Kidney (tissue), 14 donors: ENCODE measurements around the gene TP53BP2. TPM values are rescaled to one million over a fixed set of nuclear protein-coding genes. Genes with fewer than 3 reads are reported as not detected.

Experiments used
- DNase-seq, 5 donors: peaks; one replicate each; pipeline ENCODE4 v3.0.0-alpha.2; 2013 to 2020
- FAIRE-seq: peaks from 2 replicates; lab custom pipeline; 2012; peaks lifted over from hg19 to GRCh38; lab: Jason Lieb, UNC
- H3K27ac ChIP-seq, 2 donors: one replicate each; pipeline ENCODE4 v1.7.0; 2013; ENCODE audit warnings: low read depth in 2 of 2, low read length in 2 of 2, inconsistent platforms in 1 of 2
- H3K27me3 ChIP-seq: one replicate; pipeline ENCODE4 v1.7.1; 2013; ENCODE audit warnings: low read length, inconsistent platforms; ENCODE audit not compliant: control insufficient read depth, insufficient read depth
- H3K36me3 ChIP-seq, 3 donors: one replicate each; pipeline versions ENCODE4 v1.7.0 to v1.7.1; 2013; ENCODE audit warnings: low read length in 3 of 3, control low read depth in 1 of 3, inconsistent platforms in 1 of 3; ENCODE audit not compliant: insufficient read depth in 3 of 3, control insufficient read depth in 2 of 3
- H3K4me1 ChIP-seq, 3 donors: one replicate each; pipeline versions ENCODE4 v1.7.0 to v1.7.1; 2013; ENCODE audit warnings: low read length in 3 of 3, inconsistent platforms in 1 of 3, low read depth in 1 of 3; ENCODE audit not compliant: control insufficient read depth in 2 of 3, insufficient read depth in 2 of 3
- H3K4me3 ChIP-seq, 3 donors: one replicate each; pipeline versions ENCODE4 v1.7.0 to v1.8.1; 2013; ENCODE audit warnings: low read length in 3 of 3, control low read depth in 1 of 3, inconsistent platforms in 1 of 3
- H3K9ac ChIP-seq, 3 donors: one replicate each; pipeline versions ENCODE4 v1.7.0 to v1.7.1; 2013; ENCODE audit warnings: low read length in 3 of 3, control low read depth in 1 of 3, inconsistent platforms in 1 of 3
- H3K9me3 ChIP-seq, 3 donors: one replicate each; pipeline versions ENCODE4 v1.7.0 to v1.7.1; 2013; ENCODE audit warnings: low read length in 3 of 3, control low read depth in 1 of 3, inconsistent platforms in 1 of 3; ENCODE audit not compliant: control insufficient read depth in 2 of 3, insufficient read depth in 1 of 3
- CTCF ChIP-seq: IDR thresholded peaks from 3 replicates; pipeline ENCODE4 v1.5.1; 2012; ENCODE audit warnings: mild to moderate bottlenecking, moderate library complexity, borderline replicate concordance; ENCODE audit not compliant: insufficient read depth; ENCODE audit errors: extremely low read depth
- intact Hi-C: fragments of 100-400 bp; cut with DNase I; formaldehyde crosslinking; loops from one replicate; pipeline ENCODE4 v1.11.1; 2022
- polyA plus RNA-seq: library from polyadenylated mRNA; stranded (reverse); fragments of 350-450 nt; fragmentation: Illumina TruSeq; extraction: RNeasy Lipid Tissue Mini Kit (QIAGEN cat#74804); gene quantifications from one replicate; pipeline ENCODE4 v1.2.3, GENCODE V29; 2014; ENCODE audit warnings: low read depth, low replicate concordance; ENCODE audit not compliant: insufficient read depth
- total RNA-seq: library from RNA; stranded (reverse); fragmentation: NEBNext Ultra II Directional; extraction: Animal tissue kit (Norgen Biotek cat#: 25700); gene quantifications from one replicate; pipeline ENCODE4 v1.2.1, GENCODE V29; 2021
- donor health status: control.
- donor health status: control.
- donor health status: control.
- donor health status: control.
- donor health status: control.
- donor health status: DM: yes; HTN: yes; CAD: no.
- donor health status: Normal renal cell carcinoma (clear cell type).

Gene TP53BP2
- total and polyA plus RNA-seq, 2 donors from 2014 or later, result 10.3 to 45.9 TPM

DNA sequence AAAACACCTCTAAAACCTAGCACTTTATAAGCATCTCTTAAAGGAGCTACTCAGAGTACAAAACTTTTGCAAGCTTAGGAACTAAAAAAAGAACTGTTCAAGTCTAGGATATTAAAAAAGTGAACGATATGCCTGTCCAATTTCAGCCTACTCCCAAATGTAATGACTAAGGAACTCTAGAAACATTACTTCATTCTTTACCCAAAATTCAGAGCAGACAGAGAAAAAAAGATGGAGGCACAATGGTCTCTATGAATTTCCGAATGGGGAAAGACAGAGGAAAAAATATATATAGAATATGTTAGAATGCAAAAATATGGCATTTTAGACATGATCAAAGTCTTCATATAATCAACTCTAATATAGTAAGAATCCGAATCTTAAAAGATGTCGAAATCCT is 61.2 kb downstream of the TP53BP2 start:
- Histone ChIP-seq H3K27me3 (no peaks in the 10 kb centered on the region), H3K4me3 (no peak overlapping the region), H3K4me1 (no peaks in the 10 kb centered on the region), H3K27ac (no peak overlapping the region), H3K9me3 (no peaks in the 10 kb centered on the region), H3K36me3 (peaks cover 5 to 28% (median 10%) of the 10 kb centered on the region in 3 donors), H3K9ac (no peak overlapping the region)
- FAIRE-seq (no peak), DNase-seq (no peak)
- intact Hi-C loops, result no loop called here
- no peak for TF ChIP-seq CTCF

- Histone ChIP-seq H3K4me3 (no peak overlapping the region), H3K4me1 (no peaks in the 10 kb centered on the region), H3K27me3 (no peaks in the 10 kb centered on the region), H3K27ac (no peak overlapping the region), H3K36me3 (peaks cover 5 to 28% (median 10%) of the 10 kb centered on the region in 3 donors), H3K9ac (no peak overlapping the region), H3K9me3 (no peaks in the 10 kb centered on the region)
- TF ChIP-seq CTCF, result no peak
- FAIRE-seq, result no peak
- intact Hi-C loops, result no loop called here
- DNase-seq, result no peak
These were observed 62.1 kb downstream of the TP53BP2 start for GRCh38 chr1:223783676-223784075.

- DNase-seq (peak in 2 of 5 donors; percentile 13 to 34), FAIRE-seq (no peak)
- intact Hi-C loops, result no loop called here
- H3K27ac ChIP-seq, result no peak overlapping the region
- TF ChIP-seq CTCF, result no peak
- peaks cover 13 to 40% (median 24%) of the 10 kb centered on the region in 3 donors for H3K36me3 ChIP-seq
- H3K4me3 ChIP-seq, result no peak overlapping the region
- no peak overlapping the region for H3K9ac ChIP-seq
- no peaks in the 10 kb centered on the region for H3K27me3 ChIP-seq
- H3K9me3 ChIP-seq, result no peaks in the 10 kb centered on the region
- H3K4me1 ChIP-seq, result no peaks in the 10 kb centered on the region
These were observed 64.8 kb downstream of the TP53BP2 start for GRCh38 chr1:223780949-223781348.

DNA sequence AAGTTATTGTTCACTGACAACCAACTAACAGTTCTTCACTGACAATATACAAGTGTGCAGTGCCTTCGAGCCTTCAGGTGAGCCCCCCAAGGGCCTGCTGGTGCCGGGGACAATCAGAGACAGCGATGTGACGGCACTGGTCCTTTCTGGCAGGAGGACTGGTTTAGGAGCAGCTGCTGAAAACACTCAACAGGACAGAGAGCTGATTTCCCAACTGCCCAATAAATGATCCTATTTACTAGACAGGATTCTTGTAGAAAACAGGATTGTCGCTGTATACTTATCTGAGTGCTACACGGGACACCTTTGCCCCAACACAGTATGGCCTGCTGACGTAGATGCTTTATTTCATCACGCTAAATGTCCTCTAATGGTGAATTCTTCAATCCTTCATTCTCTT is 65.4 kb downstream of the TP53BP2 start:
- H3K36me3 ChIP-seq, result peaks cover 17 to 44% (median 31%) of the 10 kb centered on the region in 3 donors
- DNase-seq (no peak), FAIRE-seq (no peak)
- no peak overlapping the region for H3K27ac ChIP-seq
- H3K9me3 ChIP-seq, result no peaks in the 10 kb centered on the region
- intact Hi-C loops, result no loop called here
- H3K4me1 ChIP-seq, result no peaks in the 10 kb centered on the region
- H3K27me3 ChIP-seq, result no peaks in the 10 kb centered on the region
- H3K4me3 ChIP-seq, result no peak overlapping the region
- TF ChIP-seq CTCF, result no peak
- no peak overlapping the region for H3K9ac ChIP-seq
